Non-pigmented ciliary epithelial cell (primary cell): Measurements from ENCODE around the gene NHSL2.
"Not testable (repeated sequence)": the region's sequence is repeated elsewhere in the genome, so short reads cannot be mapped to it uniquely, and the experiment has no call there.

Source experiments
- DNase-seq: peaks from one replicate; pipeline ENCODE4 v3.0.0-alpha.2; 2010; ENCODE audit warnings: low read depth

NHSL2 gene

DNA sequence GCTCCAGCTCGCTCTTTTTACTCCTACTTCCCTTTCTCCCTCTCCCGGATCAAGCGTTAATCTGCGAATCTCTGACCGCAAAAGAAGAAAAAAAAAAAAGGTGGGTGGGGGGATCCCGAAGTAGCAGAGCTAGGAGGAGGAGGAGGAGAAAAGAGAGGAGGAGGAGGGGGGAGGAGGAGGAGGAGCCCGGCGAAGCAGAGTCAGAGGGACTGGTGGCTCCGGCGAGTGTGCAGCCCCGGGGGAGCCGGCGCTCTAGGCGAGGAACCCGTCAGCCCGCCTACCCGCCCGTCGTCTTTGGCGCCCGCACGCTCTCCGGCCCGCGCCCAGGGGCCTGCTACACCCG lies at the start of gene NHSL2:
Gene NHSL2 (plus strand): TSS at position 203 of the 343 bp plus-strand sequence.
- no peak for DNase-seq

DNA sequence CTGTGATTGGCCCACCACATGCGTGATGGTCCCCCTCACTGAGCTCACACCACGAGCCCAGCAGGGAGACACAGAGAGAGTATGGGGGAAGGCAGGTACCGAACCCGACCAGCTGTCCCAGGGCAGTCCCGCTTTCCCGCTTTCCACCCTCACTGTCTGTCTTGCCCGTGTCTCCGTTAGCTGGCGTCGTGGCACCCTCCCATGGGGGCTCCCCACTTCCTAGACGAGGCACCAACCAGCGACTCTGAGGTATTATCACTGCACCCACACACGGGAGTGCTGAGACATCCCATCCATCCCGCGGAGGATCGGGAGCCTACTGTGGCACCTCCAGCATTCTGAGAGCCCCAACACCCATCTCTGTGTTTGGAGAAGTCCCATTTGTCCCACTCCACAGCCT lies 43.0 kb upstream of the NHSL2 start:
- DNase-seq = no peak

DNA sequence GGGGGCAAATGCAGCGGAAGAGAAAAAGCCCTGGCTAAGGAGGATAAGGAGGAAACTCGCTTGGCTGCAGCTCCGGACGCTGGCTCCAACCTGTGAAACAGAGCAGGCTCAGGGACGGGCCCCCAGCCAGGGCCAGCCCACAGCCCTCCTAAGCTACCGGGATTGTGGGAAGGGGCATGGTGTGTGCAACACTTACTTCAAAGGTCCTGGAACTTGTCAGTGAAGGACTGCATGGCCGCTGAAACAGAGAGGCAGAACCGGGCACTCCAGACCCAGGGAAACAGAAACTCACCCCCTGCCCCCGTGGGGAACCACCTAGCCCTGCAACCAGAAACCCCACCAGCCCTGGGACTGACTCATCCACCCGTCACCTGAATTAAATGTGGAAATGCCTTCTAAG lies 41.1 kb upstream of the NHSL2 start:
- DNase-seq = not testable (repeated sequence)

DNA sequence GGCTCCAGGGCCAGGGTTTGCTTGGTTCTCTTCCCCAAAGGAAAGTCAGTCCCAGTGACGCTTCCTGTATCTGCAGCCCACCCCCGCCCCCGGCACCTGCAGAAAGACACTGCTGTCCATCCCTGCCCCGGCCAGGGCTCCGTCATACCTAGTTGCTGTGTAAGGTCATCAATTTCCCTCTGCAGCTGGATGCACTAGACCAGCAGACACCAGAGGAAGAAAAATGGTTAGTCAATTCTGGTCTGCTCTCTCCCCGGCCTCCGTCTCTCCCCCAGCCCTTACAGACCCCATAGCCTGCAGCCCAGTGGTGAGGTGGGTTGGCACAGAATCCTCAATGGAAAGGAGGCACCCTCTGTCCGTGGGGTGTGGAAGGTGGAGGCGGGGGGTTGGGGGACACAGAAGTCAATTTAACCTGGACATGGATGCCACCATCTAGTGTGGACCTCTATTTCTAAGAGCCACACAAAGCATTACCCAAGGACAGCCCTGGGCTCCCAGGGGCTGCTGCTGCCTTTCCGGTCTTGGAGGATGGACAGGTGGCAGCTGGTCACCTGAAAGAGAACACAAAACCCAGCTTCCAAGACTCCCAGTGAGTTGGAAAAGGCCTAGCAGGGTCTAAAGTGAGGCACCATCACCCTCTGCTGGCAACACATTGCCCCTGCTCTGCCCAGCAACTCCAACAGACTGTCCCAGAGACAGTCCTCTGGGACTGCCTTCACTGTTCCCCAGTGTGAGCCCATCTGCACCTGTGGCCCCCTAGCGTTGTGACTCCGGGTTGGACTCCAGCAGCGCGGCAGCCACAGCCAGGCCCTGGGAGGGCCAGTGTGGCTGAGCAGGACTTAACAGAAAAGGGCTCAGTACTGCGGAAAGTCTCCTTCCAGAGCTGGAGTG lies 40.2 kb upstream of the NHSL2 start:
- DNase-seq = no peak

DNA sequence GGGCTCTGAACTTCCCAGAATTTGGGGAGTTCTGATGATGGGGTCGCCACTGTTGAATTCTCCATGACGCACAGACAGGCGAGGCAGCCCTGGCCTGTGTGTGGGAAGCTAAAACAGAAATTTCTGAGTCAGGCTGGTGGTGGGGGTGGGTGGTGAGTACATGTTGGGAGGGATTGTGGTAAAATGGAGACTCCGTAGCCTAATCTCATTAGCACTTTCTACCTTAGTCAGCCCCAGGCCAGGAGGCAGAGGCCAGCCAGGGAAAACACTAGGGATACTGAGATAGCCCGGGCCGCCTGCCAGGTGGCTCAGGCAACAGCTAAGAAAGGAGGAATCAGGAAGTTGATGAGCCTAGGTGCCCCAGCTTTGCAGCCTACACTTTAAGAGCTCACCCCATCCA lies 39.3 kb upstream of the NHSL2 start:
- DNase-seq = peak; percentile 26

DNA sequence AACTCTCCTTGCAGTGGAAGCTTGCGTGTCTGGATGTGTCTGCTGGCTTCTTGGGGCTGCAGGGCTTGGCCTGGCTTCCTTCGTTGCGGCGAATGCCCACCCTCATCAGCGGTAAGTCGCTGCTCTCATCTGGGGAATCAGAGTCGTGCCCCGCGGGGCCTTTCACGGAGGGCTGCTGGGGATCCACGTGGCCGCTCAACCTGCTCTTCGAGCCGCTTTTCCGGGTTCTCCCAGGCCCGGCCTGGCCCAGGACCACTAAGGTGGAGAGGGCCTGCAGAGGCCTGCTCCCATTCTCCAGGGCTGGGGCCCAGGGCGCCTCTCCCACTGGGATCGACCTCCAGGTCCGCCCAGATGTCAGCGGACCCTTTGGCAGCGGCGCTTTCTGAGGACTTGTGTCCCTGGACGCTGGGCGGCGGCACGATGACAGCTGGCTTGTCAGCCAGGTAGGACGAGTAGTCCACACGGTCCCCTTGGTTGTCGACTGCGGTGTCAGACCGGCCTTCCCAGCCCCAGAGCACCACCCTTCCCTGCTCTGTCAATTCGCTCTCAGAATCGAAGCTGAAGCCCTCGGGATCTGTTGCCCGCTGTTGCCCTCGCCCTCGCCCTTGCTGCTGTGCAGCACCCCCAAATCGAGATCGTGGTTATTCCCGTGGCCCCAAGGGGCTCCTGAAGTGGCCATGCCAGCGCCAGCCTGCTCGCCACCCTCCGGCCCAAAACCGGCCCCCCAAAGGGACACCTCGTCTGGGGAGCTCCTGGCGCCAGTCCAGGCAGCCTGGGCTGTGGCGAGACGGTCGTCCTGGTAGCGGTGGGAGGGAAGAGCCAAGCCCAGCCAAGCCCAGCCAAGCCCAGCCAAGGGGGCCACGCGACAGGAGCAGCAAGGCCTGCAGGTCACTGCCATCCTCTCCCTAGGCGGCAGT lies 37.8 kb upstream of the NHSL2 start:
- DNase-seq = no peak

DNA sequence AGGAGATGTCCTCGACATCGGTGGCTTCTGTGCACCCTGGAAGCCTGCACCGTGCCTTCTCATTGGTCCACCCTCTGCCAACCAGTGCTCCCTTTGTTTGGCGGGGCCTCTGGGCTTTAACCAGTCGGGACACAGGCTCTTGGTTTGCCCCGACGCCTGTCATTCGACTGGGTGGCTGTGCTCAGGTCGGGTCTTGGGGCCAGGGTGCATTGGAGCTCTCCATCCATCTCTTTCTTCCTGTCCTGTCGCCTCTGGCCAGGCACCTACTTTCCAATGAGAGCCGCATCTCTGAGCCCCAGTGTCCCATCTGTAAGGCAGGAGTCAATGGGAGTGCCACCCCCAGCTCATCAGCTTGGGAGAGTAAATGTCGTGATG lies 37.2 kb upstream of the NHSL2 start:
- DNase-seq = no peak

DNA sequence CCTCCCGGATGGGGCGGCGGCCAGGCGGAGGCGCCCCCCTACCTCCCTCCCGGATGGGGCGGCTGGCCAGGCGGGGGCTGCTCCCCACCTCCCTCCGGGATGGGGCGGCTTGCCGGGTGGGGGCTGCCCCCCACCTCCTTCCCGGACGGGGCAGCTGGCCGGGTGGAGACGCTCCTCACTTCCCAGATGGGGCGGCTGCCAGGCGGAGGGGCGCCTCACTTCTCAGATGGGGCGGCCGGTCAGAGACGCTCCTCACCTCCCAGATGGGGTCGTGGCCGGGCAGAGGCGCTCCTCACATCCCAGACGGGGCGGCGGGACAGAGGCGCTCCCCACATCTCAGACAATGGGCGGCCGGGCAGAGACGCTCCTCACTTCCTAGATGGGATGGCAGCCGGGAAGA lies 33.8 kb upstream of the NHSL2 start:
- DNase-seq = not testable (repeated sequence)

DNA sequence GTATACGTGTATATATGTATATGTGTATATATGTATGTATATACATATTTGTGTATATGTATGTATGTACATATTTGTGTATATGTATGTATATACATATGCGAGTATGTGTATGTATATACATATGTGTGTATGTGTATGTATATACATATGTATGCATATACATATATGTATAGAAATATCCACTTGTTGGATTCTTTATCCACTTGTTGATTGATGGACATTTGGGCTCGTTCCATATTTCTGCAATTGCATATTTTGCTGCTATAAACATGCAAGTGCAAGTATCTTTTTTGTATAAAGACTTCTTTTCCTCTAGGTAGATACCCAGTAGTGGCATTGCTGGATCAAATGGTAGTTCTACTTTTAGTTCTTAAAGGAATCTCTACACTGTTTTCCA lies 25.5 kb upstream of the NHSL2 start:
- DNase-seq = no peak

DNA sequence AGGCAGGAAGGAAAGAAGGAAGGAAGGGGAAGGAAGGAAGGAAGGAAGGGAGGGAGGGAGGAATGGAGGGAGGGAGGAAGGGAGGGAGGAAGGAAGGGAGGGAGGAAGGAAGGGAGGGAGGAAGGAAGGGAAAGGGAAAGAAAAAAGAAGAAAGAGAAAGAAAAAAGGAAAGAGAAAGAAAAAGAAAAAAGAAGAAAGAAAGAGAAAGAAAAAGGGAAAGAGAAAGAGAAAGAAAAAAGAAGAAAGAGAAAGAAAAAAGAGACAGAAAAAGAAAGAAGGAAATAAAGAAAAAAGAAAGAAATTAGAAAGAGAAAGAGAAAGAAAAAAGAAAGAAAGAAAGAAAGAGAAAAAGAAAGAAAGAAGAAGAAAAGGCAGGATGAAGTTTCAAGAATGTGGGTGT lies 15.0 kb upstream of the NHSL2 start:
- no peak for DNase-seq

DNA sequence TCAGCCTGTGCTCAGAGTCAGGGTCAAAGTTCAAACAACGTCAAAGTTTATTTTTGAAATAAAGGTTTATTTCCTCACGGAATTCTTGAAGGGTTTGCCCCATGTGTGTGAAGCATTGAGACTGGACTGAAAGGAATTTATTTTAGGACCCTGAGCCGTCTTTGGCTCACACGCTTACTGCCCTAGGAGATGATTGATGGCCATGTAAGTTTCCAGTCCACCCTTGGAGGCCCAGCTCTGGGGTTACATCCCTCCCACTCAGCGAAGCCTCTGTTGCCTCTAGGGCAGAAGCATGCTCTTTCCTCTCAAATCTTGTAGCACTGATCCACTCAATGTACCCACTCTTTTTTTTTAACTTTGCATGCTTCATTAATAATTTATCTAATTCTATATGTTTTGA lies 4.5 kb upstream of the NHSL2 start:
- DNase-seq = no peak

DNA sequence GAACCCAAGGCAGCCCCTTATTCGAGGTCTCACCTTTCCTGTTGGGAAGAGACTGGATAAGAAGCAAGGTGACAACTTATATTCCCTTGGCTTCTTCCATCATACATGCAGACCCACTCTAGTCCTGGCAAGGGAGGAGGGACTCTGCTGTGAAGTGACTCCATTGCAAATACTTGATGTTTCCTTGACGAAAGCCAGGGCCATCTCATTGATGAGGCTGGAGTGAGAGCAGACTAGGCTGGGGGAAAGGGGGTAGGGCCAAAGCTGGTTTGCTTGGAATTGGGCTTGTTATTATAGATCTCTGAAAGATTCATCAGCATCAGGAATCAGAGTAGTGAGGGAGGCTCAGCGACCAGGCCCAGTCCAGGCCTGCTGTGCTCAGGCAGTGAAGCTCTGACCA lies 2.3 kb upstream of the NHSL2 start:
- no peak for DNase-seq

DNA sequence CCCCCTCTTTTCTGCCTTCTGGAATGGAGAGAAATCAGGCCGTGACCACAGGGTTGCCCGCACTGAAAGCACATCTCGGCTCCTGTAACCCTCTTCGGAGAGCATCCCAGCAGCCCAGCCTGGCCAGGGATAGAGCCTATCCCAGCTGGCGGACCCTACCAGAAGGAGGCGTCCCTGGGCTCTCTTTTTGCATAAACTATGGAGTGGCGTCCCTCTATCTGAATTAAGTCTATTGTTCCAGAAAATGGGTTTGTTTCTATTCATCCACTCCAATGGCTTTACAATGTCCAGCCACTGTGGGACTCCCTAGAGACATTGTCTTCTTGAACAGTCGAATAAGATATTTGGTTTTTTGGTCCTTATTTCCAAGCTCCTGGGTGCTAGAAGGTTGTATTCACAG lies 689 bp upstream of the NHSL2 start:
- DNase-seq = no peak

DNA sequence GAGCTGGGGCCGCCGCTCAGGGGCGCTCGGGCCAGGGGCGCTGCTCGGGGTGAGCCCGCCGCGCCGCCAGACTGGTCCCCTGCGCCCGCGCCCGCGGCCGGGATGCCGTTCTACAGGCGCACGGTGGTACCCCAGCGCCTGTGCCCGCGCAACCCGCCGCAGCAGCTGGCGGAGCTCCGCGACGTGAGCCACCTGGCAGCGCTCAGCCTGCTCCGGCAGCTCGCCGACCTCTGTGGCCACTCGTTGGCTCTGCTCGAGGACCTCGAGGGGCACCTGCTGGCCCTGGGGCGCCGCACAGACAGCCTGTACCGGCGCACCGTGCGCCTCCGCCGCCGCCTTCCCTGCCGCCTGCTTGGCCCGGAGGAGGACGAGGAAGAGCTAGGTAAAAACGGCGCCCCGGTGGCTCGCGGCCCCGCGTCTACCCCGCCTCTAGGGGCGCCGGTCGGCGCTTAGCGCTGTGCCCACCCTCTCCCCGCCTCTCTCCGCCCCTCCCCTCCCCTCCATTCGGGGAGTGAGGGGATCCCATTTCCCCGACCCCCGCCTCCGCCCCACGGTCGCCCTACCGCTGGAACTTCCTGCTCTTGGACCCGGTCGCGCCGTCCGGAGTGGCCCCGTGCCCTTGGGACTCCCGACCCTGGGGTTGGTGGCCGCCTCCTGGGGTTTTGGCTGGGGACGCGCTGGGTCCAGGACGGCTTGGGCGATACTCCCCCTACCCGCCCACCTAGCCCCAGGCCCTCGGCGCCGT lies 513 bp downstream of the NHSL2 start:
- DNase-seq = no peak

DNA sequence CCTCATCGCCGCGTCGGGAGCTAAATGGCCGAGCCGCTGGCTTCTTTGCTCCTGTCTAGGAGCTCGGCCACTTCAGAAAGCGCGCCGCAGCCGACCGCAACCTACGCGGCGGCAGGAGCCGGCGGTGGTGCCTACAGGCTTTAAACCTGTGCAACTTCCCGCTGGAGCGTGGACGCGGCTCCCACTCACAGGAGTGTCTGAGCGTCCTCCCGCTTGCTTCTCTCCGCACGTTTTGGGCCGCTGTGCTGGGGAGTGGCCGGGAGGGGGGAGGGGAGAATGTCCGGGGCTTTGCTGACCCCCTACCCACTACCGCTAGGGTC lies 1.0 kb downstream of the NHSL2 start:
- DNase-seq = no peak

DNA sequence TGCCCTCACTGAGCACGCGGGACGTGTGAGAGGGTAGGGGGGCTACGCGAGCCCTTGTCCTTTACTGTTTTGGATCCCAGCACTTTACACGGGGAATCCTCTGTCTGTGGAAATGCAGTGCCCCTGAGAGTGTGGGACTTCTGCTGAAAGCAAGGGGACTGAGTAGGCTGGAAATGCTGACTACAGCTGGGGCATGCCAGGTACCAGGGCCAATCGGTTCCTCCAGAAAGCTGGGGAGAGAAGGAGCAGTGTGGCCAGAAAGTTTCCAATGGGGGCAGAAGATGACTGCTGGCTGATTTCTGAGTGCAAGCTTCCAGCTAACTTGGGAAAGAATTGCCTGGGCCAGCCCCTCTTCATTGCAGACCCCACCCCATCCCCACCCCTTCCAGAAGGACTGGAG lies 1.5 kb downstream of the NHSL2 start:
- no peak for DNase-seq

DNA sequence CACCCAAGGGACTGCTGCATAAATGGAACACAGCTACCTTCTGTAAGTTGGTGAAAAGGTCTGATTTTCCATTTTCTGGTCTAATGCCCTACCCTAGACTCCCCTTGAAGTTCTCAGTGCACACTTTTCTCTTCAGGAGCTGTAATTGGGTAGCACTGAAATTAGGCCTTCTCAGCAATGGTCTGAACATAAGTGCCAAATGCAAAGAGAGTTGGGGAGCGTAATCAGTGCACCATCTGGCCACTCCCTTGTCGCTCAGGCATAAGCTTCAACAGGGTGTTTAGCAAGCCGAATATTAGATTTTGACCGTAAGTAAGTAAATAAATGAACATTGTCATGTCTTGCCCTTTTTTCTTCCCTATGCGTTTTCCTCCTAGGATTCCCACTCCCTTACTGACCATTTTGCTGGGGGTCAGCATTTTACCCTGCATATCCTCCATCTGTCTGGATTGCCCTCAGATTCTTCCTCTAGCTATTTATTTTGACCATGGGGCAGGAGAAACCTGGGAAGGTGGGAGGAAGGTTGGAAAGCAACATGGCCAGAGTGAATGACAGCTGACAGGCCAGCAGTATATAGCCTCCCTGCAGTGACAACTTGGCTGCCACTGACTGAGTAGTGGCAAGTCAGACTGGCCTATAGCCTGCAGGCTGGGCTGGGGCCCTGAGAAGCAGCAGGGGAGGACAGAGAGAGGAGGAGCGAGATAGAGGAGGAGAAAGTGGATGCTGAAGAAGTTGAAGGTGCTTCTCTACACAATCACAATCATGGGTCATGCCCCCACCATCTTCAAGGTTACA lies 2.7 kb downstream of the NHSL2 start:
- no peak for DNase-seq

DNA sequence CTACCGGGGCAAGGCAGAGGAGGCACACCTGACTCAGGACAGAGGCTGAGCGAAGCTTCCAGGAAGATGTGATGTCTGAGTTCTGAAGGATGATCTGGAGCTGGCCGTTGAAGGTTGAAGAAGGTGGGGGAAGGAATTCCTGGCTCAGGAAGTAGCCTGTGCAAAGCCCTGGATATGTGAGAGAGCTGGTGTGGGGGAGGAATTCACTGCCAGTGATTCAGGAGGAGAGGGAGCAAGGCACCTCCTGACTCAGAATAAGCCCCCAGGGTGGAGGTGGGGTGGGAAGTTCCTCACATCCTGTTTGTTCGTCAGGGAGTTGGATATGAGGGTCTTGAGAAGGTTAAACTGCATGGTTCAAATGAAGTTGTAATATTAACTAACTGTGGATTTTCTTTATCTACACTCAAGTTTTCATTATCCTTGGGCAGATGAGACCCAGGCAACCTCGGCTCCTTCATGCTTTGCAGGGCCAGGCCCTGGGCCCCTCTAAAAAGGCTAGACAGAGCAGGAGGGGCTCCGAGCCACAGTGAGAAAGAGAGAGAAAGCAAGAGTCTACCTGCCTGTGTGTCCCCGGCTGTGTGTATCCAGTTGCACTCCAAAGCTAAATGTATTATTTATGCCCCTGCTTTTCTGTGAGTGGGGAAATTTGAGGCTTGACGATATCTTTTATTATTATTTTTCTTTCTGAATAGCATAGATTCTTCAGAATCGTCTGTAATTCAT lies 7.1 kb downstream of the NHSL2 start:
- no peak for DNase-seq

DNA sequence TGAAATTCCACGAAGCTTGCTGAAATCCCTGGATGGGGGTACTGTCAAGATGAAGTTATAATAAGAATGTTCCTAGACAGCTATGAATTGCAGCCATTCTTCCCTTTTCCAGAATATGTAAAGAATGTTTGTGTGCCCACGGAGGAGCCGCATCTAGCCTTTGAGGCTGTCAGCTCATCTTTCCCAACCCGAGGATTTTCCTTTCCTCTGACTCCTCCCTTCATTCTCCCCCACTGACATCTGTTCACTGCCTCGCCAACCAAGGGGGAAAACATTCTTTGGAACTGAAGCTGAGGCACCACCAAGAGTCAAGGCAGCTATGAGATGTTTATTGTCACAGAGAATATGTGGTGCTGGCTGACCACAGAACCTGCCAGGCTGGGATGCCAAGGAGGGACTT lies 8.8 kb downstream of the NHSL2 start:
- no peak for DNase-seq

DNA sequence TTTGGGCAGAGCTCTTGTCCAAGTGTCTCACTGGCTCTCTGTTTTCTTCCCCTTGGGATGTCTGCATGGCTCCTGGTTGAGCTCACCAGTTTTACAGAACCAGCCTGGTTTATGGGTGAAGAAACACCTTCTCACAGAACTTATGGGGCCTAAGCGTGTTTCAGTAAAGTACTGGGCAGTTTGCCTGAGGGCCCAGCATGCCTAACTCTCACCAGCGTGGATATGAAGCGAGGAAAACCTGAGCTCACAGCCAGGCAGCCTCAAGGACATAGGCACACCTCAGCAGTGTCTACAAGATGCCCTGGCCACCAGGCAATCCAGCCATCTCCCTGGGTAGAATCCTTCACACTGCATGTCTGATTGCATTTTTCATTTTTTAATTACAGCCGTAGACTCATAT lies 9.2 kb downstream of the NHSL2 start:
- DNase-seq = no peak

DNA sequence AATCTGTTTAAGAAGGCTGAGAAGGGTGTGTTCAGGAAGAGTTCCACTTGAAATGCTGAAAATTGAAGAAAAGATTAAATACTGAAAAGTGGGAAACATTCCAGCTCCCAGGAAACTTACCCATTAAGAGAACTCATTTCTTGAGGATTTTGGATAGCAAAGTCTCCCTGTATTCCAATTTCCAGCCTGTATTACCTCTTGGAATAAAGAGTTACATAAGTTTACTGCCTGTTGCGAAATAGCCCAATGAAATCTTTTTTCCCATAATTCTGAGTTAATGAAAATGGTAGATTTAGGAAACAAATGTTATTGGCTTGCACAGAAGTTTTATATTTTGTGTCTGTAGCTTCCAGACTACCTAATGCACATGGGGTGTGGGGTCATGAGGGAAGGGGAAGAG lies 12.0 kb downstream of the NHSL2 start:
- no peak for DNase-seq
